HepG2 (cell line): ENCODE data around the gene LRRN4CL. TPM values are rescaled to one million over a fixed set of nuclear protein-coding genes. Genes with fewer than 3 reads are reported as not detected.

Experiments used
- ARNTL ChIP-seq: sonication (generic); formaldehyde crosslinking; IDR thresholded peaks from 2 replicates; pipeline ENCODE4 v1.4.0; 2020; ENCODE audit warnings: mild to moderate bottlenecking, missing genetic modification reagents
- KMT2B ChIP-seq: IDR thresholded peaks from 2 replicates; pipeline ENCODE4 v1.6.1; 2016; ENCODE audit warnings: missing genetic modification reagents, missing compliant biosample characterization
- MTA3 ChIP-seq: sonication (generic); formaldehyde crosslinking; IDR thresholded peaks from 2 replicates; pipeline ENCODE4 v1.4.0; 2020; ENCODE audit warnings: missing genetic modification reagents
- NFATC3 ChIP-seq: sonication (generic); formaldehyde crosslinking; IDR thresholded peaks from 2 replicates; pipeline ENCODE4 v1.5.1; 2020; ENCODE audit warnings: mild to moderate bottlenecking, missing genetic modification reagents
- PAWR ChIP-seq: sonication (generic); formaldehyde crosslinking; IDR thresholded peaks from 2 replicates; pipeline ENCODE4 v1.4.0; 2020; ENCODE audit warnings: missing genetic modification reagents, mild to moderate bottlenecking, borderline replicate concordance
- SP5 ChIP-seq: IDR thresholded peaks from 2 replicates; pipeline ENCODE4 v1.6.1; 2016; ENCODE audit warnings: low read depth, borderline replicate concordance
- THAP7 ChIP-seq: sonication (generic); formaldehyde crosslinking; IDR thresholded peaks from 2 replicates; pipeline ENCODE4 v1.8.1; 2023; ENCODE audit warnings: mild to moderate bottlenecking, missing genetic modification reagents
- TRIM22 ChIP-seq: fragments of 450-650 bp; IDR thresholded peaks from 2 replicates; pipeline ENCODE4 v1.6.1; 2017
- ZNF142 ChIP-seq: sonication (generic); formaldehyde crosslinking; IDR thresholded peaks from 2 replicates; pipeline ENCODE4 v1.4.0; 2020; ENCODE audit warnings: missing genetic modification reagents
- ZNF44 ChIP-seq: sonication (generic); formaldehyde crosslinking; IDR thresholded peaks from 2 replicates; pipeline ENCODE4 v1.5.1; 2020; ENCODE audit warnings: mild to moderate bottlenecking, missing genetic modification reagents
- polyA plus RNA-seq, 8 experiments: library from polyadenylated mRNA; depleted of rRNA in 3 of 8; stranded (reverse) in 7 of 8; unstranded in 1 of 8; fragments of >200 nt; fragmentation: Illumina TruSeq in 4 of 8; extraction: Trizol in 4 of 8; gene quantifications; 2 replicates each; pipeline versions ENCODE4 v1.2.1 to v1.2.3, GENCODE V29; 2011 to 2016; ENCODE audit warnings: low read depth in 4 of 8, missing spikeins in 1 of 8, mixed read lengths in 1 of 8; ENCODE audit not compliant: insufficient read depth in 1 of 8
- total RNA-seq, 5 experiments: library from RNA; depleted of rRNA; stranded (reverse); fragments of >200 nt; fragmentation: Illumina TruSeq; extraction: Trizol; gene quantifications; 2 replicates each; pipeline ENCODE4 v1.2.3, GENCODE V29; 2016; ENCODE audit warnings: low read depth in 1 of 5
- TF ChIP-seq, protein P1 (sequence below): sonication (generic); formaldehyde crosslinking; IDR thresholded peaks from 2 replicates; pipeline ENCODE4 v1.5.0; 2020; ENCODE audit warnings: mild to moderate bottlenecking, missing genetic modification reagents, borderline replicate concordance

The LRRN4CL gene
- total and polyA plus RNA-seq, 2 of the 13 experiments (the other 11 are each of a cell fraction or from before 2014, with no cell fraction given), result 0.11 TPM; not detected in 1

- TF ChIP-seq, protein P1, sequence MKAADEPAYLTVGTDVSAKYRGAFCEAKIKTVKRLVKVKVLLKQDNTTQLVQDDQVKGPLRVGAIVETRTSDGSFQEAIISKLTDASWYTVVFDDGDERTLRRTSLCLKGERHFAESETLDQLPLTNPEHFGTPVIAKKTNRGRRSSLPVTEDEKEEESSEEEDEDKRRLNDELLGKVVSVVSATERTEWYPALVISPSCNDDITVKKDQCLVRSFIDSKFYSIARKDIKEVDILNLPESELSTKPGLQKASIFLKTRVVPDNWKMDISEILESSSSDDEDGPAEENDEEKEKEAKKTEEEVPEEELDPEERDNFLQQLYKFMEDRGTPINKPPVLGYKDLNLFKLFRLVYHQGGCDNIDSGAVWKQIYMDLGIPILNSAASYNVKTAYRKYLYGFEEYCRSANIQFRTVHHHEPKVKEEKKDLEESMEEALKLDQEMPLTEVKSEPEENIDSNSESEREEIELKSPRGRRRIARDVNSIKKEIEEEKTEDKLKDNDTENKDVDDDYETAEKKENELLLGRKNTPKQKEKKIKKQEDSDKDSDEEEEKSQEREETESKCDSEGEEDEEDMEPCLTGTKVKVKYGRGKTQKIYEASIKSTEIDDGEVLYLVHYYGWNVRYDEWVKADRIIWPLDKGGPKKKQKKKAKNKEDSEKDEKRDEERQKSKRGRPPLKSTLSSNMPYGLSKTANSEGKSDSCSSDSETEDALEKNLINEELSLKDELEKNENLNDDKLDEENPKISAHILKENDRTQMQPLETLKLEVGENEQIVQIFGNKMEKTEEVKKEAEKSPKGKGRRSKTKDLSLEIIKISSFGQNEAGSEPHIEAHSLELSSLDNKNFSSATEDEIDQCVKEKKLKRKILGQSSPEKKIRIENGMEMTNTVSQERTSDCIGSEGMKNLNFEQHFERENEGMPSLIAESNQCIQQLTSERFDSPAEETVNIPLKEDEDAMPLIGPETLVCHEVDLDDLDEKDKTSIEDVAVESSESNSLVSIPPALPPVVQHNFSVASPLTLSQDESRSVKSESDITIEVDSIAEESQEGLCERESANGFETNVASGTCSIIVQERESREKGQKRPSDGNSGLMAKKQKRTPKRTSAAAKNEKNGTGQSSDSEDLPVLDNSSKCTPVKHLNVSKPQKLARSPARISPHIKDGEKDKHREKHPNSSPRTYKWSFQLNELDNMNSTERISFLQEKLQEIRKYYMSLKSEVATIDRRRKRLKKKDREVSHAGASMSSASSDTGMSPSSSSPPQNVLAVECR (CRISPR knock-in tag), result peak; percentile 77
- 0 out of 2 replicates have a peak, but pooled peaks have one; percentile 60 for TF ChIP-seq NFATC3 (CRISPR knock-in tag)
- no peak; the same call in 1 of the 2 replicates for TF ChIP-seq PAWR
- TF ChIP-seq THAP7 (CRISPR knock-in tag), result peak; percentile 81; the same call in 1 of the 2 replicates
- no peak for TF ChIP-seq TRIM22
- peak; percentile 91 for TF ChIP-seq ZNF142 (CRISPR knock-in tag)
- peak; percentile 57; the same call in 1 of the 2 replicates for TF ChIP-seq ARNTL (CRISPR knock-in tag)
- TF ChIP-seq SP5 (CRISPR knock-in tag), result peak; percentile 50; the same call in 1 of the 2 replicates
- peak; percentile 75; the same call in 1 of the 2 replicates for TF ChIP-seq KMT2B (CRISPR knock-in tag)
- TF ChIP-seq MTA3, result no peak
- TF ChIP-seq ZNF44 (CRISPR knock-in tag), result no peak; the same call in 1 of the 2 replicates
Observed at GRCh38 chr11:62727165-62727871, 38.0 kb upstream of the LRRN4CL start, which contains the start of gene HNRNPUL2 (continued).
